NCI-H187 (cell line): ENCODE measurements around the gene SPATA3.

ENCODE experiments used
- DNase-seq, 2 experiments: peaks; one replicate each; lab custom pipeline; 2025; lab: John Stamatoyannopoulos, UW

The SPATA3 gene

GRCh38 chr2:230968921-230969658, 26.8 kb upstream of the SPATA3 start:
- no peak for DNase-seq

- DNase-seq: no peak
These were observed 26.3 kb upstream of the SPATA3 start for GRCh38 chr2:230969659-230970015.

- no peak for DNase-seq
These were observed 23.9 kb upstream of the SPATA3 start for GRCh38 chr2:230972046-230972445.

- no peak for DNase-seq
These were observed 21.6 kb upstream of the SPATA3 start for GRCh38 chr2:230974096-230974913.

GRCh38 chr2:230975927-230976326, 20.0 kb upstream of the SPATA3 start:
- no peak for DNase-seq

GRCh38 chr2:230976671-230977171, 19.2 kb upstream of the SPATA3 start:
- no peak for DNase-seq

GRCh38 chr2:230980468-230980867, 15.5 kb upstream of the SPATA3 start:
- DNase-seq: no peak

GRCh38 chr2:230981704-230982103, 14.2 kb upstream of the SPATA3 start:
- DNase-seq: no peak

GRCh38 chr2:230982126-230982525, 13.8 kb upstream of the SPATA3 start:
- no peak for DNase-seq

GRCh38 chr2:230982528-230982927, 13.4 kb upstream of the SPATA3 start:
- no peak for DNase-seq

- DNase-seq: no peak
These were observed 12.4 kb upstream of the SPATA3 start for GRCh38 chr2:230983566-230983965.

- no peak for DNase-seq
These were observed 11.3 kb upstream of the SPATA3 start for GRCh38 chr2:230984393-230985220.

- DNase-seq: no peak
These were observed 10.2 kb upstream of the SPATA3 start for GRCh38 chr2:230985519-230986231.

GRCh38 chr2:230986520-230987136, 9.3 kb upstream of the SPATA3 start:
- DNase-seq: no peak

- DNase-seq: peak; percentile 7 to 13
These were observed 8.5 kb upstream of the SPATA3 start for GRCh38 chr2:230987137-230988020.

- DNase-seq: no peak
These were observed 6.2 kb upstream of the SPATA3 start for GRCh38 chr2:230989731-230990130.

- no peak for DNase-seq
These were observed 5.6 kb upstream of the SPATA3 start for GRCh38 chr2:230990131-230990898.

- no peak for DNase-seq
These were observed 5.1 kb upstream of the SPATA3 start for GRCh38 chr2:230990899-230991150.

- no peak for DNase-seq
These were observed 4.3 kb upstream of the SPATA3 start for GRCh38 chr2:230991598-230991997.

- DNase-seq: no peak
These were observed 740 bp downstream of the SPATA3 start for GRCh38 chr2:230996661-230997060.
